CD4-positive, alpha-beta T cell (primary cell): ENCODE results near the gene NDUFS6. TPM values are rescaled to one million over a fixed set of nuclear protein-coding genes. Genes with fewer than 3 reads are reported as not detected.
A peak's percentile ranks its signal among the peaks of the same experiment; 100 is the strongest.

ENCODE experiments used
- ATAC-seq: fragments of 200-7000 bp; cut with Tn5 transposase; one replicate; pipeline ENCODE4 v1.10.0; 2022; ENCODE audit warnings: mild to moderate bottlenecking; ENCODE audit not compliant: poor library complexity
- CTCF ChIA-PET: fragments of 350-600 bp; sonication (Branson Sonifier 250); formaldehyde crosslinking; loops from one replicate; lab custom pipeline; 2021; ENCODE audit warnings: antibody characterized with exemption, inconsistent platforms; lab: Charles Lee
- POLR2A ChIA-PET: fragments of 350-600 bp; sonication (Branson Sonifier 250); formaldehyde crosslinking; loops from one replicate; lab custom pipeline; 2021; ENCODE audit warnings: antibody characterized with exemption, inconsistent platforms; lab: Charles Lee
- DNase-seq, 14 experiments: peaks; one replicate each; pipeline ENCODE4 v3.0.0-alpha.2; 2013 to 2020; ENCODE audit warnings: mixed read lengths in 2 of 14
- H3K27ac ChIP-seq, 2 donors: one replicate each; pipeline versions ENCODE4 v1.5.1 to v1.7.0; 2013; ENCODE audit warnings: low read length in 2 of 2, low read depth in 1 of 2, mild to moderate bottlenecking in 1 of 2
- H3K27me3 ChIP-seq, 2 experiments: 1 replicate in 1 of 2; 2 replicates in 1 of 2; pipeline versions ENCODE4 v1.6.1 to v1.7.0; 2013; ENCODE audit warnings: low read length in 2 of 2, control low read depth in 1 of 2, mild to moderate bottlenecking in 1 of 2, moderate library complexity in 1 of 2; ENCODE audit not compliant: insufficient read depth in 2 of 2, control insufficient read depth in 1 of 2
- H3K36me3 ChIP-seq: one replicate; pipeline ENCODE4 v1.6.1; 2013; ENCODE audit warnings: low read length, control low read depth; ENCODE audit not compliant: insufficient read depth
- H3K4me1 ChIP-seq: one replicate; pipeline ENCODE4 v1.6.1; 2013; ENCODE audit warnings: low read length, control low read depth; ENCODE audit not compliant: insufficient read depth
- H3K4me3 ChIP-seq: one replicate; pipeline ENCODE4 v1.5.1; 2013; ENCODE audit warnings: mild to moderate bottlenecking, low read length, moderate library complexity
- H3K9me3 ChIP-seq, 2 experiments: 1 replicate in 1 of 2; 2 replicates in 1 of 2; pipeline versions ENCODE4 v1.6.1 to v1.7.0; 2013; ENCODE audit warnings: low read length in 2 of 2, mild to moderate bottlenecking in 2 of 2, control low read depth in 1 of 2, moderate library complexity in 1 of 2; ENCODE audit not compliant: control insufficient read depth in 1 of 2, insufficient read depth in 1 of 2
- H3K27ac Mint-ChIP-seq: one replicate; pipeline ENCODE4 v1.8.0; 2020; ENCODE audit warnings: mixed read lengths
- H3K27me3 Mint-ChIP-seq: one replicate; pipeline ENCODE4 v1.8.0; 2021; ENCODE audit warnings: mixed read lengths
- H3K36me3 Mint-ChIP-seq: one replicate; pipeline ENCODE4 v1.8.0; 2021; ENCODE audit warnings: low read depth, mixed read lengths
- H3K4me1 Mint-ChIP-seq: one replicate; pipeline ENCODE4 v1.8.0; 2021; ENCODE audit warnings: low read depth, mixed read lengths
- H3K4me3 Mint-ChIP-seq: one replicate; pipeline ENCODE4 v1.8.0; 2020; ENCODE audit warnings: mild to moderate bottlenecking, mixed read lengths
- H3K9me3 Mint-ChIP-seq: one replicate; pipeline ENCODE4 v1.8.0; 2020; ENCODE audit warnings: mixed read lengths
- CTCF ChIP-seq: fragments of 200-600 bp; IDR thresholded peaks from one replicate; pipeline ENCODE4 v1.8.0; 2022; ENCODE audit warnings: antibody characterized with exemption, mild to moderate bottlenecking
- intact Hi-C, 2 experiments: fragments of 100-400 bp; cut with DNase I in 1 of 2; cut with micrococcal nuclease in 1 of 2; formaldehyde crosslinking; loops; one replicate each; pipeline versions ENCODE4 v1.15.1 to v1.9.0; 2023 to 2025; cut with DNase I, micrococcal nuclease
- total RNA-seq, 174 experiments: library from RNA in 2 of 174; stranded (reverse) in 2 of 174; gene quantifications; one replicate each; pipeline ENCODE4 v1.2.3 and lab custom pipeline; 2021 to 2026

The NDUFS6 gene
- total RNA-seq, 2 experiments from 2014 or later, result 13.1 to 17.5 TPM

DNA sequence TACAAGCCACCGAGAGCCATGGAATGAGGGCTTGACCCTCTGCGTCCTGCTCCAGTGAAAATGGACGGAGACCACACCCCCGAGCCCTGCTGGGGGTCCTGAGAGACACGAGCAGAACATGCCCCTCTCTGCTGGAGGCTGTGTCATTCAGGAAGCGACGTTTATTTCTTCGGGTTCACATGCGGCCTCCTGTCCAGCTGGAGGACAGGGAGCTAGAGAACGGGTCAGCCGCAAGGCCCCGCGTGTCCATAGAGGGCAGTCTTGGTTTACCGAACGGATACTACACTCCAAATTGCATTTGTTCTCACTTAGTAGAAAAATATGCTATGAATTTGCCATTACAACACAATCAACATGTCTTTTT lies 37.7 kb upstream of the NDUFS6 start:
- H3K9me3 ChIP-seq, result peaks cover under 1 to 9% of the 10 kb centered on the region in 2 experiments
- Mint-ChIP-seq H3K36me3 (no peaks in the 10 kb centered on the region), H3K27me3 (peaks cover 22% of the 10 kb centered on the region), H3K9me3 (no peaks in the 10 kb centered on the region), H3K27ac (no peak overlapping the region), H3K4me1 (no peaks in the 10 kb centered on the region), H3K4me3 (no peak overlapping the region)
- POLR2A ChIA-PET, result interaction anchor here (1.4 kb wide), 1 partner anchor 29 kb away, joined by 5 read pairs; no protein-coding TSS in a partner anchor
- no peak overlapping the region for H3K27ac ChIP-seq
- H3K4me1 ChIP-seq, result no peaks in the 10 kb centered on the region
- intact Hi-C loops, result loop anchor here (1.0 to 5.0 kb wide), 2 partner anchors 254 to 275 kb away; no protein-coding TSS in a partner anchor
- no peak overlapping the region for H3K4me3 ChIP-seq
- CTCF ChIA-PET, result no interaction called here
- ATAC-seq (peak; percentile 32), DNase-seq (peak in 11 of 14 experiments; percentile 12 to 60 (median 33))
- H3K27me3 ChIP-seq, result peaks cover 0 to 6% of the 10 kb centered on the region in 2 experiments
- no peaks in the 10 kb centered on the region for H3K36me3 ChIP-seq
- TF ChIP-seq CTCF, result peak; percentile 69

DNA sequence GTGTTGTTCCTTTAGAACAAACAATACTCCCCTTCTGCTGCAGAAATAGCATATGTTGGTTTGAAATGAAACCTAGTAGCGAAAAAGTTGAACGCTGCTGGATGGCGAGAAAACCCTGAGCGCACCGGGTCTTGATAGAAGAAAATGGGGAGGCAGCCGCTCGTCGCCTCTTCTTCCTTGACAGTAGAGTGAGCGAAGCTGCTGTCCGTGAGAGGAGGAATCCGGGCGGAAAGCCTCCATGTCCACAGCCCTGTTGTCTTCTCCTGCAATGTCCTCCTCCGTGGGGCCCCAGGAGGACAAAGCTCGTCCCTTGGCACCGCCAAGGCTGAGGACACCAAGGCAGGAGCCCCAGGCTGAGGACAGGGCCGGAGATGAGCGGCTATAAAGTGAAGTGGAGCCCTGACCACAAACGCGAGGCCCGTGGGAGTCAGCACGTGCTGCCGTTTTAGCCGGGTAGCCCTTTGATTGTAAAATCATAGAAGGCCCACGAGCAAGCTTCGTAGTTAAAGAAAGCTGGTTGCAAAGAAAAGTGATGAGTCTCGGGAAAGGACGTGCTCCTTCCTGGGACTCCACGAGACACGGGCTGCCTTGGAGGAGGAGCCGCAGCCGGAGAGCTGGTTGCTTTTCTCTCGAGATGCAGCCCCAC lies 37.1 kb upstream of the NDUFS6 start:
- H3K27me3 Mint-ChIP-seq, result peaks cover 22% of the 10 kb centered on the region
- no peaks in the 10 kb centered on the region for H3K4me1 Mint-ChIP-seq
- POLR2A ChIA-PET, result interaction anchor here (1.4 kb wide), 1 partner anchor 29 kb away, joined by 5 read pairs; no protein-coding TSS in a partner anchor
- ATAC-seq, result no peak
- Histone ChIP-seq H3K27me3 (peaks cover 0 to 6% of the 10 kb centered on the region in 2 experiments), H3K36me3 (no peaks in the 10 kb centered on the region), H3K9me3 (peaks cover 0 to 9% of the 10 kb centered on the region in 2 experiments), H3K4me1 (no peaks in the 10 kb centered on the region), H3K4me3 (no peak overlapping the region), H3K27ac (no peak overlapping the region)
- no peak overlapping the region for H3K27ac Mint-ChIP-seq
- H3K36me3 Mint-ChIP-seq, result no peaks in the 10 kb centered on the region
- TF ChIP-seq CTCF, result peak; percentile 15
- H3K9me3 Mint-ChIP-seq, result no peaks in the 10 kb centered on the region
- no peak overlapping the region for H3K4me3 Mint-ChIP-seq
- intact Hi-C loops, result loop anchor here (1.0 to 5.0 kb wide), 2 partner anchors 253 to 274 kb away; no protein-coding TSS in a partner anchor
- CTCF ChIA-PET, result no interaction called here
- DNase-seq, result peak in 2 of 14 experiments; percentile 4 to 15

DNA sequence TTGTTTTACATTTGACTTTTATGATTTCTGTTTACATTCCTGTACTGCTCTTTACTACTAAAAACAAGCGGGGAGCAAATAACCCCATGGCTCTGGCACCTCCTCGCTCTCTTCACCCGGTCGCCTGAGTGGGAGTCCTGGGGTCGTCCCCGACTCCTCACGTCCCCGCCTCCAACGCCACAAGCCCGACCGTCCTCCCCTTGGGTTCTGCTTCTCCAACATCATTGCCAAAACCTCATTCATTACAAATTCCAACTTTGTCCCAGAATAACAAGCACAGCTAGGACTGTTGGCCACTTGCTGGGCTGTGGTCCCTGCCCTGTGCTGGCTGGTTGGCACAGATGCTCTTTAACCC lies 36.6 kb upstream of the NDUFS6 start:
- CTCF ChIA-PET, result no interaction called here
- POLR2A ChIA-PET, result no interaction called here

More for the DNA sequence above, 36.6 kb upstream of the NDUFS6 start:
- TF ChIP-seq CTCF, result no peak
- H3K36me3 Mint-ChIP-seq, result no peaks in the 10 kb centered on the region
- H3K4me1 ChIP-seq, result no peaks in the 10 kb centered on the region
- no peak overlapping the region for H3K27ac Mint-ChIP-seq
- peaks cover 0 to 9% of the 10 kb centered on the region in 2 experiments for H3K9me3 ChIP-seq
- no peaks in the 10 kb centered on the region for H3K9me3 Mint-ChIP-seq
- H3K4me3 ChIP-seq, result no peak overlapping the region
- intact Hi-C loops, result loop anchor here (5.0 kb wide), 1 partner anchor 253 kb away; no protein-coding TSS in a partner anchor
- no peak overlapping the region for H3K27ac ChIP-seq
- DNase-seq, result peak in 1 of 14 experiments; percentile 5
- ATAC-seq, result no peak
- no peaks in the 10 kb centered on the region for H3K36me3 ChIP-seq
- peaks cover 0 to 6% of the 10 kb centered on the region in 2 experiments for H3K27me3 ChIP-seq
- H3K4me1 Mint-ChIP-seq, result no peaks in the 10 kb centered on the region
- H3K4me3 Mint-ChIP-seq, result no peak overlapping the region
- peaks cover 22% of the 10 kb centered on the region for H3K27me3 Mint-ChIP-seq
